Upper lobe of left lung (tissue), 4 donors: ENCODE measurements around the gene PIP5K1C.

Source experiments
- CTCF ChIP-seq, 6 experiments: fragments of 450-650 bp in 4 of 6; fragments of 200-600 bp in 2 of 6; sonication (generic) in 2 of 6; IDR thresholded peaks; one replicate each; pipeline ENCODE4 v1.5.1; 2016 to 2019; ENCODE audit warnings: antibody characterized with exemption in 6 of 6
- EP300 ChIP-seq, 4 donors: sonication (generic); formaldehyde crosslinking; IDR thresholded peaks; one replicate each; pipeline ENCODE4 v1.5.1; 2017; ENCODE audit warnings: antibody characterized with exemption in 4 of 4, control low read depth in 2 of 4
- POLR2A ChIP-seq, 4 donors: fragments of 450-650 bp; IDR thresholded peaks; one replicate each; pipeline ENCODE4 v1.5.1; 2016 to 2017; ENCODE audit warnings: antibody characterized with exemption in 4 of 4, mild to moderate bottlenecking in 2 of 4
- POLR2AphosphoS5 ChIP-seq, 2 donors: sonication (generic); formaldehyde crosslinking; IDR thresholded peaks; one replicate each; pipeline ENCODE4 v1.5.1; 2017; ENCODE audit warnings: antibody characterized with exemption in 2 of 2

GRCh38 chr19:3620817-3621547 is 79.3 kb downstream of the PIP5K1C start:
- TF ChIP-seq CTCF (IDR thresholded peaks at IDR 0.05) (no peak), POLR2A (IDR thresholded peaks at IDR 0.05) (no peak), POLR2AphosphoS5 (IDR thresholded peaks at IDR 0.05) (no peak), EP300 (IDR thresholded peaks at IDR 0.05) (no peak)
